Measurements from ENCODE around the gene CRABP2. TPM values are rescaled to one million over a fixed set of nuclear protein-coding genes. Genes with fewer than 3 reads are reported as not detected.

Gene CRABP2
- total RNA-seq, 2 experiments from 2014 or later = 0.78 to 0.90 TPM

DNA sequence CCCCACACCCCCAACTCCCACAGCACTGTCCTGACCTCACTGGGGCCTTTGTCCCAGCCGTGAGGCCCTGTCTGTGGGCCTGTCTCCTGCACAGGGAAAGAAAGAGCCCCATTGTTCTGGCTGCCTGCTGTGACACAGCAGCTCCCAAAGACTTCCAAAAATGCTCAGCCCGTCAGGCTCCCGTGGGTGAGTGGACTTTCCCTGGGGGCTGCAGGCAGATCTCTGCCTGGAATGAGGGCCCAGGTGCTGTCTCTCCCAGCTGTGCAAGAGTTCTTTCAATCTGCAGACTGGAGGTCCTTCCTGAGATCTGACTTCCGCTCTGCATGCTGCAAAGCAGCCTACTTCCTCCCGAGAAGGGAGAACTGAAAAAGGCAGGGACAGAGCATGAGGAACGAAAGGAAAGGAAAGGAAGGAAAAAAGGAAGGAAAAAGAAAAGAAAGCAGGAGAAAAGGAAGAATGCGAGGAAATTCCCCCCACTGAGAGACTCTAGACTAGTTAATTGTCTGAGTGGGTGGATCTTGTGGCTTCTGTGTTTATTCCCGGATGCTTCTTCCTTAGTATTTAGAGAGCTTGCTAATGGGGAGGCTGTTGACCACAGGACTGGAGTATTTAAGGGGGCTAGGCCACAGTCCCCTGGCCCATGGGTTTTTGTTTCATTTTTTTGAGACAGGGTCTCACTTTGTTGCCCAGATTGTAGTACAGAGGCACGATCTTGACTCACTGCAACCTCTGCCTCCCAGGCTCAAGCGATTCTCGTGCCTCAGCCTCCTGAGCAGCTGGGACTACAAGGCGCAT, 43.2 kb downstream of the CRABP2 start:
- intact Hi-C loops (cut with micrococcal nuclease) = no loop called here
- DNase-seq (no peak), ATAC-seq (no peak)
- Mint-ChIP-seq H3K27ac (no peak overlapping the region), H3K4me3 (no peak overlapping the region), H3K9me3 (no peaks in the 10 kb centered on the region), H3K27me3 (peaks cover 8% of the 10 kb centered on the region), H3K36me3 (ENCODE audit: low read depth) (no peaks in the 10 kb centered on the region), H3K4me1 (ENCODE audit: low read depth) (peaks cover 37% of the 10 kb centered on the region)
- ChIA-PET CTCF (interaction anchor here (0.8 to 8.6 kb wide), 11 partner anchors 10 to 277 kb away, joined by 3 to 273 read pairs (median 34); partner anchors contain the start of genes BCAN, CRABP2, ISG20L2 and METTL25B), POLR2A (interaction anchor here (0.7 to 1.3 kb wide), 3 partner anchors 12 to 147 kb away, joined by 3 to 5 read pairs (median 3); partner anchors contain the start of gene NES)
- TF ChIP-seq, protein P1, sequence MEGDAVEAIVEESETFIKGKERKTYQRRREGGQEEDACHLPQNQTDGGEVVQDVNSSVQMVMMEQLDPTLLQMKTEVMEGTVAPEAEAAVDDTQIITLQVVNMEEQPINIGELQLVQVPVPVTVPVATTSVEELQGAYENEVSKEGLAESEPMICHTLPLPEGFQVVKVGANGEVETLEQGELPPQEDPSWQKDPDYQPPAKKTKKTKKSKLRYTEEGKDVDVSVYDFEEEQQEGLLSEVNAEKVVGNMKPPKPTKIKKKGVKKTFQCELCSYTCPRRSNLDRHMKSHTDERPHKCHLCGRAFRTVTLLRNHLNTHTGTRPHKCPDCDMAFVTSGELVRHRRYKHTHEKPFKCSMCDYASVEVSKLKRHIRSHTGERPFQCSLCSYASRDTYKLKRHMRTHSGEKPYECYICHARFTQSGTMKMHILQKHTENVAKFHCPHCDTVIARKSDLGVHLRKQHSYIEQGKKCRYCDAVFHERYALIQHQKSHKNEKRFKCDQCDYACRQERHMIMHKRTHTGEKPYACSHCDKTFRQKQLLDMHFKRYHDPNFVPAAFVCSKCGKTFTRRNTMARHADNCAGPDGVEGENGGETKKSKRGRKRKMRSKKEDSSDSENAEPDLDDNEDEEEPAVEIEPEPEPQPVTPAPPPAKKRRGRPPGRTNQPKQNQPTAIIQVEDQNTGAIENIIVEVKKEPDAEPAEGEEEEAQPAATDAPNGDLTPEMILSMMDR (IDR thresholded peaks at IDR 0.05) = no peak

DNA sequence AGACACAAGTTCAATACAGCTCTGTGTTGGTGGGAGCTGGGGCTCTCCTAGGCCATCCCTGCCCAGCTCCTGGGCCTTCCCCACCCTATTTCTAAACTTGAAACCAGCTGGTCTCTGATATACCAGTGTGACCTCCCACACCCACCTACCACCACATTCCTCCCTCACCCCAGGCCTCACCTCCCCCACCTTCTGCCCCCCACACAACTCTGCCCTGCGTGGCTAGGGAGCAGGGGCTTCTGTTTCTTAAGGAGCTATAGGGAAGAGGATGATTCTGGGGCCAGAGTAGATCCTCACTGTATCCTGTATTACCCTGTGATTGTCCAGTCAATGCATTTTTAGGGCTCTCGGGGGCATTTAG, 44.7 kb downstream of the CRABP2 start:
- H3K27ac Mint-ChIP-seq = peak overlapping the region; percentile 89
- peak overlapping the region; percentile 75 for H3K4me3 Mint-ChIP-seq
- ChIA-PET POLR2A (interaction anchor here (0.6 to 2.3 kb wide), 3 partner anchors 12 to 41 kb away, joined by 3 to 12 read pairs (median 3); no protein-coding TSS in a partner anchor), CTCF (interaction anchor here (0.6 to 8.6 kb wide), 23 partner anchors 11 to 301 kb away, joined by 3 to 273 read pairs (median 4); partner anchors contain the start of genes BCAN, CRABP2, ISG20L2 and METTL25B)
- peaks cover 45% of the 10 kb centered on the region for H3K4me1 Mint-ChIP-seq (ENCODE audit: low read depth)
- TF ChIP-seq, protein P1 (IDR thresholded peaks at IDR 0.05) = no peak
- ATAC-seq = peak; percentile 6
- intact Hi-C loops (cut with micrococcal nuclease) = no loop called here
- no peaks in the 10 kb centered on the region for H3K36me3 Mint-ChIP-seq (ENCODE audit: low read depth)
- H3K9me3 Mint-ChIP-seq = no peaks in the 10 kb centered on the region
- no peak for DNase-seq
- peaks cover 23% of the 10 kb centered on the region for H3K27me3 Mint-ChIP-seq

DNA sequence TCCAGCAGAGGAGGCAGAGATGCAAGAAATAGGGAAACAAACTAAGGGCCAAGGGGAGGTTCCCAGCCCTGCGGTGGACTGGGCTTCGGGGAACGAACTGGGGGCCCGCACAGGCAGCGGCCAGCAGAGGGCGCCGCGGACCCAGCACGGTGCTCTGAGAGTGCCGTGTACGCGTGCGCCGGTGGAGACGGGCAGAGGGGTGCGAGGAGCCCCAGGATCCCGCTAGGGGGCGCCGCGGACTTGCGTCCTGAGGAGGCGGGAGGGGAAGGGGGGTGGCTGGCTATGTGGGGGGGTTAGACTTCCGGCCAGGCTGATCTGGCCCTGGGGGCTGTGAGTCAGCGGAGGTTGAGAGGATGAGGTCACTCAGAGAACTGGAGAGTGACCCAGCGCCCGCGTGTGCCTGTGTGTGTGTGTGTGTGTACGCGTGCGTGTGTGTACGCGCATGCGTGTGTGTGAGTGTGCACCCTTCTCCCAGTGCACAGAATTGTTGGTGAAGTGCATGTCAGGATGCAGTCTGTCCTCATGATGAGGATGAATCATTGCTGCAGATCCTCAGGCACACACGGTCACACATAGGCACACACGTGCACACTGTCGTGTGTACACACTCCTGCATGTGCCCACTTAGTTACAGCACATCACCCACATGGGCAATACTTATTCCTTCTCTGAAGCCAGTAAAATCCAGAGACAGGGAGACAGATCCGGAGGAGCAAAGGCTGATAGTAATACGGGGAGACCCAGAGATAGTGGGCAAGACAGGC, 45.2 kb downstream of the CRABP2 start:
- CTCF ChIA-PET = interaction anchor here (0.6 to 8.6 kb wide), 37 partner anchors 11 to 302 kb away, joined by 3 to 273 read pairs (median 4); partner anchors contain the start of genes BCAN, CRABP2, HAPLN2 and ISG20L2
- peaks cover 27% of the 10 kb centered on the region for H3K27me3 Mint-ChIP-seq
- TF ChIP-seq, protein P1 (IDR thresholded peaks at IDR 0.05) = peak; percentile 98
- intact Hi-C loops (cut with micrococcal nuclease) = loop anchor here (5.0 kb wide), 1 partner anchor 38 kb away; no protein-coding TSS in a partner anchor
- peaks cover 45% of the 10 kb centered on the region for H3K4me1 Mint-ChIP-seq (ENCODE audit: low read depth)
- no peaks in the 10 kb centered on the region for H3K36me3 Mint-ChIP-seq (ENCODE audit: low read depth)
- peak overlapping the region; percentile 89 for H3K27ac Mint-ChIP-seq
- DNase-seq (peak; percentile 97), ATAC-seq (peak; percentile 88)
- H3K9me3 Mint-ChIP-seq = no peaks in the 10 kb centered on the region
- H3K4me3 Mint-ChIP-seq = peak overlapping the region; percentile 75
- POLR2A ChIA-PET = interaction anchor here (0.6 to 2.3 kb wide), 3 partner anchors 15 to 47 kb away, joined by 3 to 12 read pairs (median 3); no protein-coding TSS in a partner anchor

DNA sequence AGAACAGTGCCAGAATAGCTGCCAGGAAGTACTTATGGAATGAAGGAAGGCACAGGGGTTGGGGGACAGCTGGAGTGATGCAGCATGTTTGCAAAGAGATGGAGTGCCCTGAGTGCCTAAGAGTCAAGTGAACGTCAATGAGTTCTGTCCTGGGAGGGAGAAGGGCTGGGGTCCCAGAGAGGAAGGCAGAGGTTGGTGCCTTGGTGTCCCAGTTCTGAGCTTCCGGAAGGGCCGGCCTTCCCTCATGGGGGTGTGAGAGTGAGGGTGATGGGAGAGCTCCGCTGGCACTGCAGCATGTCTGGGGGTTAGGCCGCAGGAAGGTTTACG, 45.8 kb downstream of the CRABP2 start:
- no peaks in the 10 kb centered on the region for H3K9me3 Mint-ChIP-seq
- peak overlapping the region; percentile 21 for H3K27ac Mint-ChIP-seq
- no peak for ATAC-seq
- peaks cover 45% of the 10 kb centered on the region for H3K4me1 Mint-ChIP-seq (ENCODE audit: low read depth)
- CTCF ChIA-PET = interaction anchor here (0.6 to 8.6 kb wide), 28 partner anchors 9 to 290 kb away, joined by 3 to 273 read pairs (median 4); partner anchors contain the start of genes BCAN, CRABP2, HAPLN2 and ISG20L2
- peaks cover 33% of the 10 kb centered on the region for H3K27me3 Mint-ChIP-seq
- H3K4me3 Mint-ChIP-seq = peak overlapping the region; percentile 75
- TF ChIP-seq, protein P1 (IDR thresholded peaks at IDR 0.05) = no peak
- no peaks in the 10 kb centered on the region for H3K36me3 Mint-ChIP-seq (ENCODE audit: low read depth)
- POLR2A ChIA-PET = interaction anchor here (0.6 to 2.3 kb wide), 3 partner anchors 14 to 48 kb away, joined by 3 to 12 read pairs (median 3); no protein-coding TSS in a partner anchor
- no peak for DNase-seq
- intact Hi-C loops (cut with micrococcal nuclease) = loop anchor here (5.0 kb wide), 1 partner anchor 37 kb away; no protein-coding TSS in a partner anchor
